HG03064 (cell line): ENCODE results near the gene BTK.
"Not testable (repeated sequence)": the region's sequence is repeated elsewhere in the genome, so short reads cannot be mapped to it uniquely, and the experiment has no call there.

Source experiments
- ATAC-seq: cut with Tn5 transposase; IDR thresholded peaks from one replicate; pipeline ENCODE4 v1.9.1; 2021; ENCODE audit warnings: low read depth; ENCODE audit not compliant: unreplicated experiment

BTK gene

DNA sequence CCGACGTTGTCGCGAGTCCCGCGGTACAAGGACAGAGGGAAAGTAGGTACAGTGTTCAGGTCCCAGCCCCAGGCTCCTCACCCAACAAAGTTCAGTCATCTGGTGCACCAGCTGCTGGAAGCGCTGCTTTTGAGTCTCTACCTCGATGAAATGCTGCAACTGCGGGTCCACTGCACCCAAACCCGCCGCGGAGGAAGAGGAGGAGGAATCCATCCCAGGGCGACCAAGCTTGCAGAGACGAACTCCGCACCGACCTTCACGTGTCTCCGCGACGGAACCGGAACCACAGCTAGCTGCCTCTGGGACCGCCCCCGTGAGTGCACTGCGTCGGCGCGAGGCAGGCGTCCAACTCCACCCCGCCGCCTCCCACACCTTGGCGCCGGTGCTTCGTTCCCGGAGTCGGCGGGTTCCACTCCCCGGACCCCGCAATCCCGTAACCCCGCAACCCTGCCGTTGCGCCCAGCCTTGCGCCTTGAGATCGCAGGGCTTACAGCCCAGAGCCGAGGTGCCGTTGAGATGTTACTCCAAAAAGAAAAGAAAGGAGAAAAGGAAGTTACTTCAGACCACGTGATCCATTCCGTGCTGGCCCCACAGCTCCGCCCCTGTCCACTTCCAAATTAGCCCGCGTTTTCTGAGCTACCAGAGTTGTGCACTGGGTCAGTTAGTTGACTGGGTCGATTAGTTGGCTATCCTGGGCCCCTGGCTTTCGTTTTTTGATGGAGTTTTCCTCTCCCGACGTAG, 37.4 kb downstream of the BTK start, which contains the start of gene TIMM8A:
Gene TIMM8A, minus strand, starts transcription at position 291 of the 741 bp plus-strand sequence. Its CDS starts 78 bp downstream, at position 213.
- peak; percentile 99 for ATAC-seq

GRCh38 chrX:101347859-101348451, 38.0 kb downstream of the BTK start:
- ATAC-seq = no peak

GRCh38 chrX:101337776-101338271, 48.2 kb downstream of the BTK start:
- no peak for ATAC-seq

- ATAC-seq = not testable (repeated sequence)
Observed at GRCh38 chrX:101334310-101334709, 51.7 kb downstream of the BTK start.

DNA sequence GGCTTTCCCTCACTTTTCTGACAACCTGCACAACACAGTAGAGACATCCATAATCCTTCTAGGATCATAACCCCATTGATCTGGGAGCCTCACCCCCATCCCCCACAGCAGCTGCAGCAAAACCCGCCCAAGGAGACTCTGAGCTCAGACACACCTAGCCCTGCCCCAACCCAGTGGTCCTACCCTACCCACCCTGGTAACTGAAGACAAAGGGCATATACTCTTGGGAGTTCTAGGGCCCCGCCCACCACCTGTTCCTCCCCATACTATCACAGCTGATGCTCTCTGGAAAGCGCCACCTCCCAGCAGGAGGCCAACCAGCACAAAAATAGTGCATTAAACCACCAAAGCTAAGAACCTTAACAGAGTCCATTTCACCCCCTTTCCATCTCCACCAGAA, 59.4 kb downstream of the BTK start:
- not testable (repeated sequence) for ATAC-seq

DNA sequence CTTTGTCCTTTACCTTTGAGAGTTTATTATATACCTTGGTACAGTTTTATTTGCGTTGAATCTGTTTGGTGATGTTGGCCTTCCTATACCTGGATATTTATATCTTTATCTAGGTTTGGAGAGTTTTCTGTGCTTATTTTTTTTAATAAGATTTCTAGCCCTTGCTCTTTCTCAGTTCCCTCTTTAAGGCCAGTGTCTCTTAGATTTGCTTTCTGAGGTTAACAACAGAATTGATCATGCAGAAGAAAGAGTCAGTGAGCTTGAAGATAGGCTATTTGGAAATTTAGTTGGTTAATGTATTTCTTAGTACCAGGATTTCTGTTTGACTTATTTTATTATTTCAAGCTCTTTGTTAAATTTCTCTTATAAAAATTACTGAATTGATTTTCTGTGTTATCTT, 82.2 kb downstream of the BTK start:
- ATAC-seq = no peak
